HFFc6 (cell line): ENCODE results near the gene TMCO2. TPM values are rescaled to one million over a fixed set of nuclear protein-coding genes. Genes with fewer than 3 reads are reported as not detected.

Source experiments
- DNase-seq: peaks from one replicate; pipeline ENCODE4 v3.0.0-alpha.2; 2018
- H3K27ac Mint-ChIP-seq: 2 replicates; pipeline ENCODE4 v1.8.0; 2020; ENCODE audit warnings: mild to moderate bottlenecking, mixed read lengths
- H3K27me3 Mint-ChIP-seq: 2 replicates; pipeline ENCODE4 v1.8.0; 2021; ENCODE audit warnings: mild to moderate bottlenecking, moderate library complexity, mixed read lengths; ENCODE audit not compliant: insufficient read depth
- H3K36me3 Mint-ChIP-seq: 2 replicates; pipeline ENCODE4 v1.8.0; 2021; ENCODE audit warnings: low read depth, mixed read lengths
- H3K4me1 Mint-ChIP-seq: 2 replicates; pipeline ENCODE4 v1.8.0; 2020; ENCODE audit warnings: low read depth, mixed read lengths
- H3K4me3 Mint-ChIP-seq: 2 replicates; pipeline ENCODE4 v1.8.0; 2020; ENCODE audit warnings: mild to moderate bottlenecking, moderate library complexity, mixed read lengths
- H3K9me3 Mint-ChIP-seq: 2 replicates; pipeline ENCODE4 v1.8.0; 2020; ENCODE audit warnings: mild to moderate bottlenecking, mixed read lengths
- CTCF ChIP-seq: fragments of 200-600 bp; sonication (generic); IDR thresholded peaks from 2 replicates; pipeline ENCODE4 v1.5.0; 2021; ENCODE audit warnings: antibody characterized with exemption, mild to moderate bottlenecking
- total RNA-seq, 6 experiments: library from RNA; stranded (reverse); fragmentation: NEBNext Ultra II Directional; extraction: Animal tissue kit (Norgen Biotek cat#: 25700); gene quantifications; 2 replicates in 1 of 6; 3 replicates in 5 of 6; pipeline ENCODE4 v1.2.3, GENCODE V29; 2021

The TMCO2 gene
- total RNA-seq, 6 experiments from 2014 or later, result not detected

DNA sequence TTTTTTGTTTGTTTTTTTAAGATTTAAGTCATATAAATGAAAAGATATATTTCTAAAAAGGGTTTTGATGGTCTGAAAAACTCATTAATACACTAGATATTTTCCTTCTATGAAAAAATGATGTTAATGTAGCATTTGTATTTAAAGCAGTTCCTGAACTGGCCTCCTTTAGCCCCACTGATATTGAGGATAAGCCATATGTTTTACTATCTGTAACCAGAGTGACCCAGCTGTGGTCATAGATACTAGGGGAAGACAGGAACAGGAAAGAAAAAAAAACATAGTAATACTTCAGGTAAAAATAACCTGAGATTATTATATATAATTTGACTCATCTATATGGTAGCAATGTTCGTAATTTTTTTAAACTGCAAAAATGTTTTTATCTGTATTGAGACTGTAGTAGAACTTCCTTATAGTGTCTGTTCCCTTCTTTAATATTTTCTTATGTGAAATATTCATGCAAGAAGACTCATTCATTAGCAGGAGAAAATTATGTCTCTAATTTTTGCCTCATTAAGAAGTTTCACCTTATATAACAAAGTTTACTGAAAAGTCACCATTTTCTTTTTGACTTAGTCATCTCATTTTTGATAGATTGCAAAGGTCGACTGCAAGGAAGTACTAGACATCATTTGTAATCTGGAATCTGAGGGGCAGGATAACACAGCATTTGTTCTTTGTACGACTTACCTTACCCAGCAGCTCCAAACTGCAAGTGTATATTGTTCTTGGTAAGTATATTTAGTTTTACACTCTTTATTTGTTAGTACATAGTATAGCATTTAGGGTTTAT, 25.6 kb upstream of the TMCO2 start:
- TF ChIP-seq CTCF, result no peak
- no peaks in the 10 kb centered on the region for H3K9me3 Mint-ChIP-seq
- H3K27ac Mint-ChIP-seq, result no peak overlapping the region
- no peaks in the 10 kb centered on the region; the same call in 1 of the 2 replicates for H3K27me3 Mint-ChIP-seq
- H3K4me1 Mint-ChIP-seq, result peaks cover 9% of the 10 kb centered on the region
- peaks cover 13% of the 10 kb centered on the region; the same call in 1 of the 2 replicates for H3K36me3 Mint-ChIP-seq
- H3K4me3 Mint-ChIP-seq, result no peak overlapping the region
- no peak for DNase-seq

- no peaks in the 10 kb centered on the region; the same call in 1 of the 2 replicates for H3K27me3 Mint-ChIP-seq
- no peak for TF ChIP-seq CTCF
Observed at GRCh38 chr1:40224040-40224439, 23.7 kb upstream of the TMCO2 start.

GRCh38 chr1:40226192-40226591, 21.5 kb upstream of the TMCO2 start:
- no peak overlapping the region for H3K27ac Mint-ChIP-seq
- no peak overlapping the region for H3K4me3 Mint-ChIP-seq
- no peaks in the 10 kb centered on the region for H3K9me3 Mint-ChIP-seq
- H3K36me3 Mint-ChIP-seq, result peaks cover 12% of the 10 kb centered on the region; the same call in 1 of the 2 replicates
- H3K27me3 Mint-ChIP-seq, result no peaks in the 10 kb centered on the region; the same call in 1 of the 2 replicates
- H3K4me1 Mint-ChIP-seq, result peaks cover 9% of the 10 kb centered on the region
- no peak for TF ChIP-seq CTCF
- no peak for DNase-seq

More at GRCh38 chr1:40224040-40224439, 23.7 kb upstream of the TMCO2 start:
- Mint-ChIP-seq H3K27ac (no peak overlapping the region), H3K36me3 (peaks cover 7% of the 10 kb centered on the region; the same call in 1 of the 2 replicates), H3K9me3 (no peaks in the 10 kb centered on the region), H3K4me3 (no peak overlapping the region), H3K4me1 (peaks cover 9% of the 10 kb centered on the region)
- no peak for DNase-seq

GRCh38 chr1:40232444-40232843, 15.3 kb upstream of the TMCO2 start:
- H3K36me3 Mint-ChIP-seq, result peaks cover 38% of the 10 kb centered on the region
- H3K27ac Mint-ChIP-seq, result no peak overlapping the region
- no peaks in the 10 kb centered on the region for H3K9me3 Mint-ChIP-seq
- TF ChIP-seq CTCF, result no peak
- H3K4me3 Mint-ChIP-seq, result no peak overlapping the region
- H3K4me1 Mint-ChIP-seq, result no peaks in the 10 kb centered on the region
- no peak for DNase-seq
- no peaks in the 10 kb centered on the region for H3K27me3 Mint-ChIP-seq

DNA sequence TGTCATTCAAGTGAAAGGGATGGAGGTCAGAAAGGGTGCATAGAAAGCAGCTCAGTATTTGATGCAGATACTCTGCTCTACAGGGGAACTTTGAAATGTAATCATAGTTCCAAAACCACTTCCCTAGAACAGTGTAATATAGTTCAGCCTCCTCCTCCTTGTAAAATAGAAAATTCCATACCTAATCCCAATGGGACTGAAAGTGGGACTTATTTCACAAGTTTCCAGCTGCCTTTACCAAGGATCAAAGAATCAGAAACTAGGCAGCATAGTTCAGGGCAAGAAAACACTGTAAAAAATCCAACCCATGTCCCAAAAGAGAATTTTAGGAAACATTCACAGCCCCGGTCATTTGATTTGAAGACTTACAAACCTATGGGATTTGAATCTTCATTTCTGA, 8.1 kb upstream of the TMCO2 start:
- Mint-ChIP-seq H3K4me1 (peaks cover 55% of the 10 kb centered on the region), H3K9me3 (no peaks in the 10 kb centered on the region), H3K27me3 (peaks cover 7% of the 10 kb centered on the region; the same call in 1 of the 2 replicates), H3K4me3 (no peak overlapping the region), H3K36me3 (peaks cover 56% of the 10 kb centered on the region), H3K27ac (no peak overlapping the region)
- no peak for DNase-seq
- TF ChIP-seq CTCF, result no peak
